ENCODE data around the gene GPI. TPM values are rescaled to one million over a fixed set of nuclear protein-coding genes. Genes with fewer than 3 reads are reported as not detected.
"Not testable (repeated sequence)": the region's sequence is repeated elsewhere in the genome, so short reads cannot be mapped to it uniquely, and the experiment has no call there.

GPI gene
- total RNA-seq, 1 donor from 2014 or later = 598 TPM

DNA sequence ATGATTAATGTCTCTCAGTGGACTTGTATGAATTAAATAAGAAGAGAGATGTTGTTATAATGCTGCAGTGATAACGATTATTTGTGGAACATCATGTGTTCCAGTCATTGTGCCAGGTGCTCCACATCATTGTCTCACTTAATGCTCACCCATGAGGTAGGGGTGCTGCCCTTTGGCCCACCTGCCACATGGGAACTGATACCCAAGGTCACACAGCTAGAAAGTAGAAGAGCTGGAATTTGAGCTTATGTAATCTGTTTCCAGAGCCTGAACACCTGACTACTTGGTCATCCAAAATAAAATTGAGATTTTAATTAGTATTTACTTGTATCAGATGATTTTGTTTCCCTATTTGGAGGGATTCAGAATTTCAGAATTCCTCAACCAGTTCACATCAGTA is 36.0 kb upstream of the GPI start:
- intact Hi-C loops (cut with micrococcal nuclease) = no loop called here
- no peaks in the 10 kb centered on the region for H3K9me3 Mint-ChIP-seq
- peaks cover 17% of the 10 kb centered on the region for H3K36me3 Mint-ChIP-seq (ENCODE audit: low read depth)
- no peaks in the 10 kb centered on the region for H3K27me3 Mint-ChIP-seq
- H3K4me3 Mint-ChIP-seq = no peak overlapping the region
- H3K4me1 Mint-ChIP-seq = no peaks in the 10 kb centered on the region
- no peak for DNase-seq
- no peak overlapping the region for H3K27ac Mint-ChIP-seq

DNA sequence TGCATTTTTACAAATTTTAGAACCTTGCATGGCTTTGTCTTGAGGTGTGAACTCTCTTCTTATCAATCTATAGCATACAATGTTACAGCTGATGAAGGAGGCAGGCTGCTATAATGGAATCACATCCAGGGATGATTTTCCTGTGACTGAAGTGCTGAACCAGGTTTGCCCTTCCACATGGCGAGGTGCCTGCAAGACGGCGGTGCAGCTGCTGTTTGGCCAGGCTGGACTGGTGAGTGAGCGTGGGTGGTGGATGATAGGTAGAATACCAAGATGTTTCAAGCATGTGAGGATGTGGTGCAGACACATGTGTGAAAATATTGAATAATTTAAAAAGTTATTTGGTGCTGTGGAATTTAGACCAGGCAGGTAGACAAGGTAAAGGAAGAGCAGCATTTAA is 34.9 kb upstream of the GPI start:
- Mint-ChIP-seq H3K36me3 (ENCODE audit: low read depth) (peaks cover 17% of the 10 kb centered on the region), H3K4me1 (no peaks in the 10 kb centered on the region), H3K9me3 (no peaks in the 10 kb centered on the region), H3K27ac (no peak overlapping the region), H3K27me3 (no peaks in the 10 kb centered on the region), H3K4me3 (no peak overlapping the region)
- intact Hi-C loops (cut with micrococcal nuclease) = no loop called here
- DNase-seq = no peak

DNA sequence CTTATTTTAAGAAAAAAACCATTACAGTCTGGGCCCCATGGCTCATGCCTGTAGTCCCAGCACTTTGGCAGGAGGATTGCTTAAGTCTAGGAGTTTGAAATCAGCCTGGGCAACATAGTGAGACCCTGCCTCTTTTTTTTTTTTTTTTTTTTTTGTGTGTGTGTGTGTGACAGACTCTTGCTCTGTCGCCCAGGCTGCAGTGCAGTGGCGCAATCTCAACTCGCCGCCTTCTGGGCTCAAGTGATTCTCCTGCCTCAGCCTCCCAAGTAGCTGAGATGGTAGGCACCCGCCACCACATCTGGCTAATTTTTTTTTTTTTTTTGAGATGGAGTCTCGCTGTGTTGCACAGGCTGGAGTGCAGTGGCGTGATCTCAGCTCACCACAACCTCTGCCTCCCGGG is 34.4 kb upstream of the GPI start:
- H3K27me3 Mint-ChIP-seq; H3K4me1 Mint-ChIP-seq; H3K4me3 Mint-ChIP-seq; DNase-seq; H3K9me3 Mint-ChIP-seq; H3K27ac Mint-ChIP-seq; intact Hi-C loops (cut with micrococcal nuclease): not testable (repeated sequence)
- H3K36me3 Mint-ChIP-seq (ENCODE audit: low read depth) = peaks cover 15% of the 10 kb centered on the region

DNA sequence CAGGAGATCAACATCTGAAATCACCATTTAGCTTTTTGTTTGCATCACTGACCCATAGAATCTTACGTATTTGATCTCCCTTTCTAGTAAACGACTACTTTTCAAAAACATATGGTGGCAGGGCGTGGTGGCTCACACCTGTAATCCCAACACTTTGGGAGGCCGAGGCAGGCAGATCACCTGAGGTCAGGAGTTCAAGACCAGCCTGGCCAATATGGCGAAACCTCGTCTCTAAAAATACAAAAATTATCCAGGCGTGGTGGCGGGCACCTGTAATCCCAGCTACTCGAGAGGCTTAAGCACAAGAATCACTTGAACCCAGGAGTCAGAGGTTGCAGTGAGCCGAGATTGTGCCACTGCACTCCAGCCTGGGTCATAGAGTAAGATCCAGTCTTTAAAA is 33.4 kb upstream of the GPI start:
- DNase-seq; H3K4me1 Mint-ChIP-seq; intact Hi-C loops (cut with micrococcal nuclease); H3K27me3 Mint-ChIP-seq; H3K27ac Mint-ChIP-seq; H3K4me3 Mint-ChIP-seq; H3K9me3 Mint-ChIP-seq: not testable (repeated sequence)
- peaks cover 15% of the 10 kb centered on the region for H3K36me3 Mint-ChIP-seq (ENCODE audit: low read depth)

DNA sequence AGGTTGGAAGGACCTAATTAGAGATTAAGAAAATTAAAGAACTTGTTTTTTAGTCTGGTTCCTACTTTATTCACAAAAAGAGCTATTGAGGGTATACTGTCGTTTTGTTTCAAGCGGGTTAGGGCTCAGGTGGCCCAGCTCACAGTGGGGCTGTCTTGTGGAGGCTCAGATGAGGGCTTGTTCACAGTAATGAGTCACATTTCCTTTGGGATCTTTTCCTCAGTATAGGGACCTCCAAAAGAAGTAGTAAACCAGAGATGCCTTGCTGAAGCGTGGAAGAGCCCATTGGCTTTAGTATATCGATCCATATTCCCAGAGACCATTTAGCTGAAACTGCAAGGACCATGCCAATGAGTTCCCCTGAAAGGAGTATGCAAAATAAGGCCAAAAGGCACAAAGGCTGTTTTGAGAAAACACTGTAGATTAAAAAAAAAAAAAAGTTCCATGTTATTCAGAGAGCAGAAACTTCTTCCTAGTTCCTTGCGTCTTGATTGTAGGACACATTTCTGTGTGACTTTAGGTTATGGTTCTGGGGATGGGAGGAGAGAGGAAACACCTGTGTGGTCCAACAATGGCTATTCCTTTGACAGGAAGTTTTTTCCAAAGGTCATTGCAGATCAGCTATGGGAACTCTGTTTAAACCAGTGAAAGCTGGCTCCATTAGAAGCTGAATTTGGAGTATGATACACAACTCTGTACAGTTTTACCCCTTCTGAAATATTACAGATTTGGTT is 32.8 kb upstream of the GPI start:
- Mint-ChIP-seq H3K36me3 (ENCODE audit: low read depth) (peaks cover 15% of the 10 kb centered on the region), H3K27ac (no peak overlapping the region), H3K4me1 (peaks cover 3% of the 10 kb centered on the region), H3K9me3 (no peaks in the 10 kb centered on the region), H3K4me3 (no peak overlapping the region), H3K27me3 (no peaks in the 10 kb centered on the region)
- no peak for DNase-seq
- intact Hi-C loops (cut with micrococcal nuclease) = no loop called here

DNA sequence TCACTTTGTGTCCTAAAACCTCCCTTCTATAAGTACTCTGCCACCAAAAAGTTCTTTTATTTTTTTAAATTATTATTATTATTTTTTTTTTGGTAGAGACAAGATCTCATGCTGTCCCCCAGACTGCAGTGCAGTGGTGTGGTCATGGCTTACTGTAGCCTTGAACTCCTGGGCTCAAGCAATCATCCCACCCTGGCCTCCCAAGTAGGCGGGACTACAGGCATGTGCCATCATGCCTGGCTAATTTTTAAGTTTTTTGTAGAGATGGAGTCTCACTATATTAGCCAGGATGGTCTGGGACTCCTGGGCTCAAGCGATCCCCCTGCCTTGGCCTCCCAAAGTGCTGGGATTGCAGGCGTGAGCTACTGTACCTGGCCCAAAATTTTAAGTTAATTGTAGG is 29.1 kb upstream of the GPI start:
- Mint-ChIP-seq H3K4me1 (peaks cover 3% of the 10 kb centered on the region), H3K36me3 (ENCODE audit: low read depth) (peaks cover 13% of the 10 kb centered on the region), H3K4me3 (no peak overlapping the region), H3K27me3 (no peaks in the 10 kb centered on the region), H3K27ac (no peak overlapping the region), H3K9me3 (no peaks in the 10 kb centered on the region)
- DNase-seq = no peak
- intact Hi-C loops (cut with micrococcal nuclease) = loop anchor here (2.0 kb wide), 1 partner anchor 81 kb away; the partner anchor contains the start of gene GARRE1

DNA sequence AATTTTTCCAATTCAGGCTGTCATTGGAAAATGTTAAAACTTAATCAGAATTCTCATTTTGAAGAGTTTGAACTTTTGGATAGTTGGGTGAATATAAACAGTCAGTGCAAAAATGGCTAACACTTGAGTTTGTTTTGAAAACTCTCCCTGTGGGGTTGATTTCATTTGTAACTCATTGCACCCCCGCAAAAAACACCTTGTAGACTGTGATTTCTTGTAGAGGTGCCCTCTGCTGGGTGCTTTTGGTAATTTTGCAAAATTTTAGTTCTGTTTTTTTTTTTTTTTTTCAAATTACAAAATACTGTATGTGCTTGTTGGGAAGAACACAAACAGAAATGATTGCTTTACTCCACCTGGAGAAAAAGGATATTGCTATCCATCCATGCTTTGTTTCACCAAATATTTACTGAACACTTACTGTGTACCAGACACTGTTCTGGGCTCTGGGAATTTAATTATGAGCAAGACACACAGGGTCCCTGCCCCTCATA is 28.2 kb upstream of the GPI start:
- intact Hi-C loops (cut with micrococcal nuclease) = loop anchor here (2.0 kb wide), 1 partner anchor 82 kb away; the partner anchor contains the start of gene GARRE1
- H3K4me1 Mint-ChIP-seq = peaks cover 3% of the 10 kb centered on the region
- H3K27me3 Mint-ChIP-seq = no peaks in the 10 kb centered on the region
- peaks cover 14% of the 10 kb centered on the region for H3K36me3 Mint-ChIP-seq (ENCODE audit: low read depth)
- H3K27ac Mint-ChIP-seq = peak overlapping the region; percentile 16
- no peak overlapping the region for H3K4me3 Mint-ChIP-seq
- peak; percentile 82 for DNase-seq
- no peaks in the 10 kb centered on the region for H3K9me3 Mint-ChIP-seq

DNA sequence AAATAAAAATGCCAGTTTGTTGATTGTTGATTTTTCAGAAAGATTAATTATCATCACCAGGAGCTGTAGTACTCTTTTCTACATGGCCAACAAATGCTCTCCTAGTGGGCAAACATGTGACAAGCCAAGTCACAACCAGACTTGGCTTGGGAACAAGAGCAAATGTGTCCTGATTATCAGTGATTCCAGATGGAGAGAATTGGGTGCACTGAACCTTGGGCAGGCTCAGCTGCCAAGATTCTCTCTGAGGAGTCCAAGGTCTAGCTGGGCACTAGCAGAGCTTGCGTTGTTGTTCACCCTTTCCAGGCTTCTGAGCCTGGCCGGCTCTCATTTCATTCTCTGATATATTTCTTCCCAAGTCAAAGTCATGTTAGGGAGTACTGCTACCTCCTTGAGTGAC is 27.3 kb upstream of the GPI start:
- DNase-seq = no peak
- no peaks in the 10 kb centered on the region for H3K9me3 Mint-ChIP-seq
- peaks cover 3% of the 10 kb centered on the region for H3K4me1 Mint-ChIP-seq
- no peak overlapping the region for H3K27ac Mint-ChIP-seq
- intact Hi-C loops (cut with micrococcal nuclease) = loop anchor here (2.0 kb wide), 1 partner anchor 83 kb away; the partner anchor contains the start of gene GARRE1
- no peaks in the 10 kb centered on the region for H3K27me3 Mint-ChIP-seq
- H3K36me3 Mint-ChIP-seq (ENCODE audit: low read depth) = peaks cover 21% of the 10 kb centered on the region
- no peak overlapping the region for H3K4me3 Mint-ChIP-seq

DNA sequence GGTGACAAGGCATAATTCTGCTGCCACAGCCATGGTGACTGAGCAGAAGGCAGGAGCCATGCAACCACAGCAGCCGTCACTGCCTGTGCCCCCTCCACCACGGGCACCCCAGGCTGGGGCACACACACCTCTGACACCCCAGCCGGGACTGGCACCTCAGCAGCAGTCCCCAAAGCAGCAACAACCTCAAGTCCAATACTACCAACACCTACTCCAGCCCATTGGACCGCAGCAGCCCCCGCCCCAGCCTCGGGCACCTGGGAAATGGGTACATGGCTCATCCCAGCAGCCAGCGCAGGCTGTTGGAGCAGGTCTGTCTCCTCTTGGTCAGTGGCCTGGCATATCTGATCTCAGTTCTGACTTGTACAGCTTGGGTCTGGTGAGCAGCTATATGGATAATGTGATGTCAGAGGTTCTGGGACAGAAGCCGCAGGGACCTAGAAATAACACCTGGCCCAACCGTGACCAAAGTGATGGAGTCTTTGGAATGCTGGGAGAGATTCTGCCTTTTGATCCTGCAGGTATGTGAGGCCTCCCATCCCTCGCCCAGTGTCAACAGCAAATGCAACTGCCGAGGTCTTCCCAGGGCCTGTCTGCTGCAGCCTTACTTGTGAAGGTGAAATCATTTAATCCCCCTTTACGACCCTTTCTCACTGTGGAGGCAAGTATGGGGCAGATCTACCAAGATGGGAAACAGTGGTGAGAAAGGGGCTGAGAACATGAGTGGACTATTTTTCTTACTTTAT is 22.9 kb upstream of the GPI start:
- peaks cover 33% of the 10 kb centered on the region for H3K36me3 Mint-ChIP-seq (ENCODE audit: low read depth)

DNA sequence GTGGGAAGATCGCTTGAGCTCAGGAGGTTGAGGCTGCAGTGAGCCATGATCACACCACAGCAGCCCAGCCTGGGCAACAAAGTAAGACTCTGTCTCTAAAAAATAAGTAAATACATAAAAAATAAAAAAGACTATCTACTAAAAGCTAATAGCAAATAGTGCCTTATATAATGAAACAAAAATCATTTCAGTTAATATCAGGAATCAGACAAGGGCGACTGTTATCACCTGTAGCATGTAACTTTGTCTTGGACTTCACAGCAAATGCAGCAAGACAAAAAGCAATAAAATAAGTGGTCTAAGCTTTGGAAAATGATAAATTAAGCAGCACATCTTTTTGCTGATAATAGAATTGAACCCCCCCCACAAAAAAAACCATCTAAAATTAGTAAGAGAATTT is 21.2 kb upstream of the GPI start:
- DNase-seq = no peak
- Mint-ChIP-seq H3K36me3 (ENCODE audit: low read depth) (peaks cover 35% of the 10 kb centered on the region), H3K9me3 (no peaks in the 10 kb centered on the region), H3K27me3 (no peaks in the 10 kb centered on the region), H3K4me3 (no peak overlapping the region), H3K4me1 (peaks cover 6% of the 10 kb centered on the region), H3K27ac (no peak overlapping the region)
- intact Hi-C loops (cut with micrococcal nuclease) = no loop called here

More for the DNA sequence above, 22.9 kb upstream of the GPI start:
- H3K4me3 Mint-ChIP-seq = no peak overlapping the region
- intact Hi-C loops (cut with micrococcal nuclease) = no loop called here
- DNase-seq = no peak
- no peaks in the 10 kb centered on the region for H3K27me3 Mint-ChIP-seq
- H3K4me1 Mint-ChIP-seq = peaks cover 6% of the 10 kb centered on the region
- H3K9me3 Mint-ChIP-seq = no peaks in the 10 kb centered on the region
- no peak overlapping the region for H3K27ac Mint-ChIP-seq

DNA sequence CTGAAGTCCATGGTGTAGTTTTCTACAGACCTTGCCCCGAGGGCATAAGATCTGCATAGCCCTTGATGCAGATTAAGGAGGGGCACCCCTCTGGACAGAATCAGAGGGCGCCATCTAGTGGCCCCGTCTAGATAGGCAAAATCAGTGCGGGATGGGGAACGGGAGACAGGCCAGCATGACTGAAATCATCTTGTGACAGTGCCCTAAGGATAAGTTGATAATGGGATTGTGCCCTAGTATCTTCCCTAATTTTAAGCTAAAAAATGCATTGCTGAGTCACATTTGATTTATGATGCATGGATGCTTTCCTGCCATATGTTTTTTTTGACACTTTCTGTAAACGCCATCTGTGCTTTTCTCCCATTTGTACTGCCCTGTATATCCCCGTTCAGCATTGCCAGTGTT is 19.0 kb upstream of the GPI start:
- intact Hi-C loops (cut with micrococcal nuclease) = no loop called here
- no peaks in the 10 kb centered on the region for H3K9me3 Mint-ChIP-seq
- H3K27ac Mint-ChIP-seq = no peak overlapping the region
- H3K27me3 Mint-ChIP-seq = no peaks in the 10 kb centered on the region
- peaks cover 20% of the 10 kb centered on the region for H3K4me1 Mint-ChIP-seq
- peaks cover 30% of the 10 kb centered on the region for H3K36me3 Mint-ChIP-seq (ENCODE audit: low read depth)
- H3K4me3 Mint-ChIP-seq = no peak overlapping the region
- peak; percentile 90 for DNase-seq

DNA sequence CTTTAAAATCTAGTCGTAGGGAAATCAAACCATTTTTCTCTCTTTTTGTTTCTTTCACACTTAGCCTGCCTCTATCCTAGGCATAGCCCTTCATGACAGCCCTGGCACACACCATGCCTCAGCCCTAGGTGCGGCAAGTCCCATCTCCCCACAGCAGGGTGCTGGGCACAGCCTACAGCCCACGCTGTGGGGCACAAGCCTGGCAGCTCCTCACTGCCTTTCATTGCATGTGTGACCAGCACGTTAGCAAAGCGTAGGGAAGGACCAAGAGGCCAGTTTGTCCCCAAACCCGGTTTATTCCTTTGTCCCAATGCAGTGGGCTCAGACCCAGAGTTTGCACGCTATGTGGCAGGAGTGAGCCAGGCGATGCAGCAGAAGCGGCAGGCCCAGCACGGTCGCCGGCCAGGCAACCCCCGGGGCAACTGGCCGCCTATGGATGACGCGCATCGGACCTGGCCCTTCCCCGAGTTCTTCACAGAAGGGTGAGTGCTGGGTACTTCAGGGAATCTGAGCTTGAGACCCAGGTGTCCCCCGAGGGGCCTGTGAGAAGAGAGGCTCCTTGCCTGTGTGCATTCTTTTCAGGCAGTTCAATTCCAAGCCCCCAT is 17.3 kb upstream of the GPI start:
- intact Hi-C loops (cut with micrococcal nuclease) = no loop called here
- H3K27me3 Mint-ChIP-seq = no peaks in the 10 kb centered on the region
- H3K4me1 Mint-ChIP-seq = peaks cover 26% of the 10 kb centered on the region
- peaks cover 20% of the 10 kb centered on the region for H3K36me3 Mint-ChIP-seq (ENCODE audit: low read depth)
- DNase-seq = no peak
- no peak overlapping the region for H3K27ac Mint-ChIP-seq
- H3K4me3 Mint-ChIP-seq = no peak overlapping the region
- no peaks in the 10 kb centered on the region for H3K9me3 Mint-ChIP-seq

DNA sequence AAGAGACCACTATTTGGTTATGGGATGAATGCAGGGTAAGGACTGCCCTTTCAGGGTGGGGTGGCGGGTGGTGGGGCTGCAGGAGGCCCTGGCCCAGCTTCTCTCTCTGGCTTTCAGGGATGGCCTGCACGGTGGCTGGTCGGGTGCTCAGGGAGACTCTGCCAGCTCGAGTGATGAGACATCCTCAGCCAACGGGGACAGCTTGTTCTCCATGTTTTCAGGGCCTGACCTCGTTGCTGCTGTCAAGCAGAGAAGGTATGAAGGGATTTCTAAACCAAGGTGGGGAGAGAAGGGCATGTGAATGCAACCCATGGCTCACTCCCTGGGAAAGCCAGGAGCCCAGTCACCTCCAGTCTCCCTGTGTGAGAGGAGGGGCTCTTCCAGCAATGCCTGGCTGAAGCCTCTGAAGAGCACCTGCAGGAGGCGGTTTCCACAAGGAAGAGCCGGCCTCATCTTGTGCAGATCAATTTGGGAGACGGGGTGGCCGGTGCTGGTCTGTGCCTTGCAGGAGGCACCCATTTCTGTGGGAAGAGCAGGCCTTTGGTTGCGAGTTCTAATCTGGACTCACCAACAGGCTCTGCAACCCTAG is 16.0 kb upstream of the GPI start:
- H3K36me3 Mint-ChIP-seq (ENCODE audit: low read depth) = peaks cover 19% of the 10 kb centered on the region
- intact Hi-C loops (cut with micrococcal nuclease) = no loop called here
- H3K27me3 Mint-ChIP-seq = no peaks in the 10 kb centered on the region
- peaks cover 26% of the 10 kb centered on the region for H3K4me1 Mint-ChIP-seq
- peak overlapping the region; percentile 93 for H3K27ac Mint-ChIP-seq
- H3K9me3 Mint-ChIP-seq = no peaks in the 10 kb centered on the region
- DNase-seq = no peak
- H3K4me3 Mint-ChIP-seq = no peak overlapping the region

DNA sequence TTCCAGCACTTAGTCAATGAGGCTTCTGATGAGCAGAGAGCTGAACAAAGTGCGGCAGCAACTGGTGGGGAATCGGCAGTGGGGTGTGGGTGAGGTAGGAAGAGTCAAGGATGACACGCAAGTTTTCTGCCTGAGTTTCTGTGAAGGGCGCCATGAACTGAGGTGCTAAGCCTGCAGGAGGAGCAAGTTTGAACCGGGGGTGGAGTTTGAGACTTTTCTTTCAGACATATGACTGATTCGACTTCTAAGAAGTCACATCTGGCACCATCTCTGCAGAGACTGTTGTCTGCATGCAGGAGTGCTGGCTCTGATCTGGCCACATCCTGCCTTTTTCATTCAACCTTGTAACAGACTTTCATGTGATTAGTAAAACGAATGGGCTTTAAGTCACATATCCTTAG is 14.8 kb upstream of the GPI start:
- no peaks in the 10 kb centered on the region for H3K9me3 Mint-ChIP-seq

More for the DNA sequence above, 14.8 kb upstream of the GPI start:
- H3K27ac Mint-ChIP-seq = peak overlapping the region; percentile 93
- peak overlapping the region; percentile 67 for H3K4me3 Mint-ChIP-seq
- intact Hi-C loops (cut with micrococcal nuclease) = loop anchor here (1.0 to 5.0 kb wide), 2 partner anchors 9 to 123 kb away; no protein-coding TSS in a partner anchor
- peaks cover 22% of the 10 kb centered on the region for H3K36me3 Mint-ChIP-seq (ENCODE audit: low read depth)
- H3K27me3 Mint-ChIP-seq = no peaks in the 10 kb centered on the region
- peak; percentile 94 for DNase-seq
- peaks cover 26% of the 10 kb centered on the region for H3K4me1 Mint-ChIP-seq

Data from activated CD4-positive, alpha-beta T cell treated with anti-CD3 and anti-CD28 coated beads, Interleukin-2, amount 10 ng/mL, durations not matched to agents 24 days and 14 days (primary cell).